Right renal cortex interstitium (tissue), 3 donors: ENCODE measurements around the gene FHL2. TPM values are rescaled to one million over a fixed set of nuclear protein-coding genes. Genes with fewer than 3 reads are reported as not detected.

ENCODE experiments used
- DNase-seq, 3 donors: peaks; one replicate each; pipeline ENCODE4 v3.0.0-alpha.2; 2013; ENCODE audit warnings: low read depth in 3 of 3, low spot score in 2 of 3
- polyA plus RNA-seq, 3 donors: library from polyadenylated mRNA; unstranded; fragments of 120-200 nt; gene quantifications; one replicate each; pipeline ENCODE4 v1.2.1, GENCODE V29; 2013; ENCODE audit not compliant: insufficient read length in 3 of 3

FHL2 gene
- 10 to 100 TPM; 27.8 to 36.9 (median 31.5) TPM for polyA plus RNA-seq

GRCh38 chr2:105398336-105399206 is at the start of gene FHL2:
FHL2 (minus strand) TSS chr2:105399051; CDS start chr2:105386516, 12,535 bp downstream.
- DNase-seq = peak in 2 of 3 donors; percentile 67 to 70

GRCh38 chr2:105447476-105447875 is 48.6 kb upstream of the FHL2 start:
- no peak for DNase-seq

- no peak for DNase-seq
Observed at GRCh38 chr2:105446501-105446900, 47.6 kb upstream of the FHL2 start.

- no peak for DNase-seq
Observed at GRCh38 chr2:105445976-105446375, 47.1 kb upstream of the FHL2 start.

GRCh38 chr2:105445498-105445897 is 46.6 kb upstream of the FHL2 start:
- DNase-seq = no peak

- DNase-seq = no peak
Observed at GRCh38 chr2:105443617-105444598, 45.1 kb upstream of the FHL2 start.

- no peak for DNase-seq
Observed at GRCh38 chr2:105442721-105443120, 43.9 kb upstream of the FHL2 start.

- DNase-seq = no peak
Observed at GRCh38 chr2:105442056-105442455, 43.2 kb upstream of the FHL2 start.

- DNase-seq = no peak
Observed at GRCh38 chr2:105439141-105439540, 40.3 kb upstream of the FHL2 start.

- no peak for DNase-seq
Observed at GRCh38 chr2:105438104-105438929, 39.5 kb upstream of the FHL2 start.

GRCh38 chr2:105437708-105438103 is 38.9 kb upstream of the FHL2 start:
- DNase-seq = no peak

- DNase-seq = no peak
Observed at GRCh38 chr2:105432749-105433148, 33.9 kb upstream of the FHL2 start.

GRCh38 chr2:105432044-105432399 is 33.2 kb upstream of the FHL2 start:
- no peak for DNase-seq

- no peak for DNase-seq
Observed at GRCh38 chr2:105431367-105432043, 32.7 kb upstream of the FHL2 start.

GRCh38 chr2:105428387-105429018 is 29.7 kb upstream of the FHL2 start:
- no peak for DNase-seq

GRCh38 chr2:105427485-105427884 is 28.6 kb upstream of the FHL2 start:
- DNase-seq = no peak

GRCh38 chr2:105426626-105427292 is 27.9 kb upstream of the FHL2 start:
- DNase-seq = no peak

GRCh38 chr2:105425936-105426625 is 27.2 kb upstream of the FHL2 start:
- DNase-seq = no peak
